ENCODE results near the gene ADGRV1.

The ADGRV1 gene

GRCh38 chr5:91121347-91121993 lies 562.9 kb downstream of the ADGRV1 start:
- DNase-seq = no peak

GRCh38 chr5:91122651-91123050 lies 564.1 kb downstream of the ADGRV1 start:
- no peak for DNase-seq

- no peak for DNase-seq
Observed at GRCh38 chr5:91123291-91123690, 564.7 kb downstream of the ADGRV1 start.

- DNase-seq = no peak
Observed at GRCh38 chr5:91123901-91124300, 565.3 kb downstream of the ADGRV1 start.

- DNase-seq = no peak
Observed at GRCh38 chr5:91125916-91126315, 567.3 kb downstream of the ADGRV1 start.

- DNase-seq = no peak
Observed at GRCh38 chr5:91126448-91126847, 567.9 kb downstream of the ADGRV1 start.

- DNase-seq = no peak
Observed at GRCh38 chr5:91126888-91127287, 568.3 kb downstream of the ADGRV1 start.

- no peak for DNase-seq
Observed at GRCh38 chr5:91127456-91128081, 569.0 kb downstream of the ADGRV1 start.

GRCh38 chr5:91128604-91129003 lies 570.0 kb downstream of the ADGRV1 start:
- no peak for DNase-seq

GRCh38 chr5:91129748-91130147 lies 571.2 kb downstream of the ADGRV1 start:
- no peak for DNase-seq

- DNase-seq = no peak
Observed at GRCh38 chr5:91130759-91131158, 572.2 kb downstream of the ADGRV1 start.

GRCh38 chr5:91132550-91132949 lies 574.0 kb downstream of the ADGRV1 start:
- DNase-seq = no peak

GRCh38 chr5:91133183-91133582 lies 574.6 kb downstream of the ADGRV1 start:
- DNase-seq = no peak

- DNase-seq = no peak
Observed at GRCh38 chr5:91135475-91136248, 577.1 kb downstream of the ADGRV1 start.

- DNase-seq = no peak
Observed at GRCh38 chr5:91136271-91136670, 577.7 kb downstream of the ADGRV1 start.

GRCh38 chr5:91137647-91138046 lies 579.0 kb downstream of the ADGRV1 start:
- no peak for DNase-seq

- DNase-seq = no peak
Observed at GRCh38 chr5:91139572-91140200, 581.1 kb downstream of the ADGRV1 start.

- no peak for DNase-seq
Observed at GRCh38 chr5:91140657-91141056, 582.1 kb downstream of the ADGRV1 start.

GRCh38 chr5:91141642-91142041 lies 583.0 kb downstream of the ADGRV1 start:
- no peak for DNase-seq

GRCh38 chr5:91142386-91142785 lies 583.8 kb downstream of the ADGRV1 start:
- DNase-seq = no peak

- no peak for DNase-seq
Observed at GRCh38 chr5:91142819-91143218, 584.2 kb downstream of the ADGRV1 start.

- no peak for DNase-seq
Observed at GRCh38 chr5:91143840-91144239, 585.2 kb downstream of the ADGRV1 start.

GRCh38 chr5:91144491-91145332 lies 586.1 kb downstream of the ADGRV1 start:
- DNase-seq = no peak
